Breast epithelium (tissue), 4 donors: ENCODE results near the gene CLEC18A. TPM values are rescaled to one million over a fixed set of nuclear protein-coding genes. Genes with fewer than 3 reads are reported as not detected.
"Not testable (repeated sequence)": the region's sequence is repeated elsewhere in the genome, so short reads cannot be mapped to it uniquely, and the experiment has no call there.

Experiments
- DNase-seq, 2 donors: peaks; one replicate each; pipeline ENCODE4 v3.0.0-alpha.2; 2019; ENCODE audit warnings: low spot score in 2 of 2
- H3K27ac ChIP-seq, 2 donors: fragments of 200-600 bp; sonication (generic) in 1 of 2; one replicate each; pipeline ENCODE4 v1.5.1; 2016 to 2019; ENCODE audit warnings: mild to moderate bottlenecking in 1 of 2
- H3K27me3 ChIP-seq, 2 donors: fragments of 200-600 bp; sonication (generic) in 1 of 2; one replicate each; pipeline versions ENCODE4 v1.5.1 to v1.6.0; 2017 to 2019; ENCODE audit warnings: control low read depth in 1 of 2, mild to moderate bottlenecking in 1 of 2
- H3K36me3 ChIP-seq: fragments of 200-600 bp; one replicate; pipeline ENCODE4 v1.5.1; 2019
- H3K4me1 ChIP-seq, 2 donors: fragments of 200-600 bp; sonication (generic); one replicate each; pipeline ENCODE4 v1.5.1; 2016 to 2019; ENCODE audit warnings: control low read depth in 1 of 2
- H3K4me3 ChIP-seq, 3 donors: fragments of 200-600 bp; sonication (generic); 1 replicate in 2 of 3; 2 replicates in 1 of 3; pipeline ENCODE4 v1.5.1; 2016 to 2019; ENCODE audit warnings: mild to moderate bottlenecking in 3 of 3, moderate library complexity in 2 of 3
- H3K9me3 ChIP-seq, 2 donors: fragments of 200-600 bp; sonication (generic) in 1 of 2; one replicate each; pipeline ENCODE4 v1.5.1; 2016 to 2019; ENCODE audit warnings: control low read depth in 1 of 2
- CTCF ChIP-seq, 3 donors: fragments of 450-650 bp; IDR thresholded peaks; one replicate each; pipeline ENCODE4 v1.5.1; 2016 to 2017; ENCODE audit warnings: antibody characterized with exemption in 3 of 3, mild to moderate bottlenecking in 3 of 3, moderate library complexity in 3 of 3
- POLR2A ChIP-seq: fragments of 450-650 bp; IDR thresholded peaks from one replicate; pipeline ENCODE4 v1.6.1; 2016; ENCODE audit warnings: antibody characterized with exemption, mild to moderate bottlenecking, moderate library complexity
- POLR2AphosphoS5 ChIP-seq, 3 donors: sonication (generic); formaldehyde crosslinking; IDR thresholded peaks; one replicate each; pipeline ENCODE4 v1.6.1; 2017; ENCODE audit warnings: antibody characterized with exemption in 3 of 3
- intact Hi-C: fragments of 100-400 bp; cut with DNase I; formaldehyde crosslinking; loops from one replicate; pipeline ENCODE4 v1.15.1; 2023; ENCODE audit warnings: low total_unique reads
- total RNA-seq, 3 donors: library from RNA; depleted of rRNA; stranded (reverse); fragments of >200 nt; gene quantifications; one replicate each; pipeline ENCODE4 v1.1.0, GENCODE V29; 2016

CLEC18A gene
- total RNA-seq: 1 to 10 TPM in 2 of 3 donors, under 1 TPM in 1; 0.80 to 1.3 (median 1.0) TPM

- H3K27me3 ChIP-seq, H3K36me3 ChIP-seq, H3K9me3 ChIP-seq, H3K4me3 ChIP-seq, H3K4me1 ChIP-seq, DNase-seq, H3K27ac ChIP-seq, intact Hi-C loops: not testable (repeated sequence)
Observed at GRCh38 chr16:69951017-69951671, at the start of gene CLEC18A. TSS of gene CLEC18A (plus strand) at chr16:69951334. CDS start at chr16:69951367, 33 bp downstream.

- TF ChIP-seq CTCF (IDR thresholded peaks at IDR 0.05): no peak
- no peak for TF ChIP-seq POLR2AphosphoS5 (IDR thresholded peaks at IDR 0.05)
- TF ChIP-seq POLR2A: no peak
- H3K4me1 ChIP-seq: no peaks in the 10 kb centered on the region
- H3K9me3 ChIP-seq: no peaks in the 10 kb centered on the region
- no peak for DNase-seq
- no peaks in the 10 kb centered on the region for H3K36me3 ChIP-seq
- no peak overlapping the region for H3K4me3 ChIP-seq
- no peak overlapping the region for H3K27ac ChIP-seq
- intact Hi-C loops: no loop called here
- no peaks in the 10 kb centered on the region for H3K27me3 ChIP-seq
Observed at GRCh38 chr16:69903865-69904415, 47.2 kb upstream of the CLEC18A start.

GRCh38 chr16:69904495-69905170, 46.5 kb upstream of the CLEC18A start:
- no peaks in the 10 kb centered on the region for H3K4me1 ChIP-seq
- no peaks in the 10 kb centered on the region for H3K9me3 ChIP-seq
- no peaks in the 10 kb centered on the region for H3K27me3 ChIP-seq
- no peak for DNase-seq
- intact Hi-C loops: no loop called here
- no peaks in the 10 kb centered on the region for H3K36me3 ChIP-seq
- H3K27ac ChIP-seq: no peak overlapping the region
- TF ChIP-seq POLR2AphosphoS5 (IDR thresholded peaks at IDR 0.05): no peak
- no peak for TF ChIP-seq POLR2A
- no peak for TF ChIP-seq CTCF (IDR thresholded peaks at IDR 0.05)
- no peak overlapping the region for H3K4me3 ChIP-seq

- no peak for DNase-seq
- Histone ChIP-seq H3K27ac (no peak overlapping the region), H3K4me3 (no peak overlapping the region), H3K27me3 (no peaks in the 10 kb centered on the region), H3K9me3 (no peaks in the 10 kb centered on the region), H3K4me1 (no peaks in the 10 kb centered on the region), H3K36me3 (no peaks in the 10 kb centered on the region)
- TF ChIP-seq POLR2AphosphoS5 (IDR thresholded peaks at IDR 0.05) (no peak), POLR2A (no peak), CTCF (IDR thresholded peaks at IDR 0.05) (no peak)
- intact Hi-C loops: no loop called here
Observed at GRCh38 chr16:69905171-69905555, 46.0 kb upstream of the CLEC18A start.

GRCh38 chr16:69906838-69907401, 44.2 kb upstream of the CLEC18A start:
- Histone ChIP-seq H3K36me3 (no peaks in the 10 kb centered on the region), H3K4me1 (no peaks in the 10 kb centered on the region), H3K27me3 (no peaks in the 10 kb centered on the region), H3K27ac (no peak overlapping the region), H3K4me3 (no peak overlapping the region), H3K9me3 (no peaks in the 10 kb centered on the region)
- no peak for TF ChIP-seq POLR2A
- no peak for TF ChIP-seq CTCF (IDR thresholded peaks at IDR 0.05)
- TF ChIP-seq POLR2AphosphoS5 (IDR thresholded peaks at IDR 0.05): no peak
- intact Hi-C loops: no loop called here
- no peak for DNase-seq
